Hepatocyte (in vitro differentiated cells): ENCODE measurements around the gene CCNDBP1.

Experiments
- EZH2 ChIP-seq: fragments of 200-600 bp; sonication (generic); IDR thresholded peaks from 2 replicates; pipeline ENCODE4 v1.6.1; 2016; ENCODE audit warnings: antibody characterized with exemption, mild to moderate bottlenecking, borderline replicate concordance
- TF ChIP-seq, protein P1 (sequence below): fragments of 200-600 bp; sonication (generic); IDR thresholded peaks from 2 replicates; pipeline ENCODE4 v1.5.1; 2016; ENCODE audit warnings: antibody characterized with exemption, mild to moderate bottlenecking; ENCODE audit not compliant: poor library complexity

- TF ChIP-seq, protein P1, sequence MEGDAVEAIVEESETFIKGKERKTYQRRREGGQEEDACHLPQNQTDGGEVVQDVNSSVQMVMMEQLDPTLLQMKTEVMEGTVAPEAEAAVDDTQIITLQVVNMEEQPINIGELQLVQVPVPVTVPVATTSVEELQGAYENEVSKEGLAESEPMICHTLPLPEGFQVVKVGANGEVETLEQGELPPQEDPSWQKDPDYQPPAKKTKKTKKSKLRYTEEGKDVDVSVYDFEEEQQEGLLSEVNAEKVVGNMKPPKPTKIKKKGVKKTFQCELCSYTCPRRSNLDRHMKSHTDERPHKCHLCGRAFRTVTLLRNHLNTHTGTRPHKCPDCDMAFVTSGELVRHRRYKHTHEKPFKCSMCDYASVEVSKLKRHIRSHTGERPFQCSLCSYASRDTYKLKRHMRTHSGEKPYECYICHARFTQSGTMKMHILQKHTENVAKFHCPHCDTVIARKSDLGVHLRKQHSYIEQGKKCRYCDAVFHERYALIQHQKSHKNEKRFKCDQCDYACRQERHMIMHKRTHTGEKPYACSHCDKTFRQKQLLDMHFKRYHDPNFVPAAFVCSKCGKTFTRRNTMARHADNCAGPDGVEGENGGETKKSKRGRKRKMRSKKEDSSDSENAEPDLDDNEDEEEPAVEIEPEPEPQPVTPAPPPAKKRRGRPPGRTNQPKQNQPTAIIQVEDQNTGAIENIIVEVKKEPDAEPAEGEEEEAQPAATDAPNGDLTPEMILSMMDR: no peak
- TF ChIP-seq EZH2: no peak
Observed at GRCh38 chr15:43194795-43195194, 9.6 kb downstream of the CCNDBP1 start.
